Natural killer cell treated with Interleukin-12 subunit alpha and Interleukin-12 subunit beta and Interleukin-15 and Interleukin-18, amount 100 ng/mL, for 72 hours (primary cell): Measurements from ENCODE around the gene NDRG2. TPM values are rescaled to one million over a fixed set of nuclear protein-coding genes. Genes with fewer than 3 reads are reported as not detected.
A peak's percentile ranks its signal among the peaks of the same experiment; 100 is the strongest.
"Not testable (repeated sequence)": the region's sequence is repeated elsewhere in the genome, so short reads cannot be mapped to it uniquely, and the experiment has no call there.

Experiments used
- ATAC-seq, 2 donors: fragments of 150-1000 bp; cut with Tn5 transposase in 1 of 2; sonication (Bioruptor Pico), chemical (Tn5 transposase) in 1 of 2; 2 replicates each; pipeline ENCODE4 v1.10.0; 2021
- DNase-seq: peaks from one replicate; pipeline ENCODE4 v3.0.0; 2022; ENCODE audit warnings: low spot score
- H3K27ac Mint-ChIP-seq, 2 donors: 1 replicate in 1 of 2; 2 replicates in 1 of 2; pipeline ENCODE4 v1.8.0; 2022; ENCODE audit warnings: mixed read lengths in 2 of 2, mild to moderate bottlenecking in 1 of 2, moderate library complexity in 1 of 2
- H3K27me3 Mint-ChIP-seq, 2 donors: 1 replicate in 1 of 2; 2 replicates in 1 of 2; pipeline ENCODE4 v1.8.0; 2022; ENCODE audit warnings: mixed read lengths in 2 of 2
- H3K36me3 Mint-ChIP-seq: one replicate; pipeline ENCODE4 v1.8.0; 2022; ENCODE audit warnings: mixed read lengths
- H3K4me1 Mint-ChIP-seq, 2 donors: 1 replicate in 1 of 2; 2 replicates in 1 of 2; pipeline ENCODE4 v1.8.0; 2022; ENCODE audit warnings: low read depth in 2 of 2, mixed read lengths in 2 of 2, mild to moderate bottlenecking in 1 of 2
- H3K4me3 Mint-ChIP-seq: one replicate; pipeline ENCODE4 v1.8.0; 2022; ENCODE audit warnings: mixed read lengths
- H3K9me3 Mint-ChIP-seq: 2 replicates; pipeline ENCODE4 v1.8.0; 2022; ENCODE audit warnings: mixed read lengths
- total RNA-seq, 2 donors: library from RNA; stranded (reverse); gene quantifications; one replicate each; pipeline ENCODE4 v1.2.3, GENCODE V29; 2022

NDRG2 gene
- total RNA-seq, 2 donors from 2014 or later, result 1.9 to 3.1 TPM

- H3K4me3 Mint-ChIP-seq, result no peak overlapping the region
- no peak overlapping the region for H3K27ac Mint-ChIP-seq
- H3K9me3 Mint-ChIP-seq, result no peaks in the 10 kb centered on the region
These were observed 26.7 kb downstream of the NDRG2 start for GRCh38 chr14:20998139-20998538.

GRCh38 chr14:20997564-20997963, 27.3 kb downstream of the NDRG2 start:
- ATAC-seq, result no peak
- Mint-ChIP-seq H3K36me3 (peaks cover 45% of the 10 kb centered on the region), H3K4me3 (no peak overlapping the region), H3K9me3 (no peaks in the 10 kb centered on the region), H3K27me3 (no peaks in the 10 kb centered on the region), H3K4me1 (peaks cover 5 to 11% of the 10 kb centered on the region in 2 donors), H3K27ac (no peak overlapping the region)
- DNase-seq, result no peak

More at GRCh38 chr14:20998139-20998538, 26.7 kb downstream of the NDRG2 start:
- peaks cover 5 to 11% of the 10 kb centered on the region in 2 donors for H3K4me1 Mint-ChIP-seq
- H3K36me3 Mint-ChIP-seq, result peaks cover 41% of the 10 kb centered on the region
- H3K27me3 Mint-ChIP-seq, result no peaks in the 10 kb centered on the region
- no peak for ATAC-seq
- no peak for DNase-seq

GRCh38 chr14:20997115-20997514, 27.7 kb downstream of the NDRG2 start:
- H3K27me3 Mint-ChIP-seq, result no peaks in the 10 kb centered on the region
- H3K4me1 Mint-ChIP-seq, result peaks cover 5 to 11% of the 10 kb centered on the region in 2 donors
- H3K36me3 Mint-ChIP-seq, result peaks cover 46% of the 10 kb centered on the region
- ATAC-seq (no peak), DNase-seq (no peak)
- no peaks in the 10 kb centered on the region for H3K9me3 Mint-ChIP-seq
- H3K4me3 Mint-ChIP-seq, result no peak overlapping the region
- no peak overlapping the region for H3K27ac Mint-ChIP-seq

DNA sequence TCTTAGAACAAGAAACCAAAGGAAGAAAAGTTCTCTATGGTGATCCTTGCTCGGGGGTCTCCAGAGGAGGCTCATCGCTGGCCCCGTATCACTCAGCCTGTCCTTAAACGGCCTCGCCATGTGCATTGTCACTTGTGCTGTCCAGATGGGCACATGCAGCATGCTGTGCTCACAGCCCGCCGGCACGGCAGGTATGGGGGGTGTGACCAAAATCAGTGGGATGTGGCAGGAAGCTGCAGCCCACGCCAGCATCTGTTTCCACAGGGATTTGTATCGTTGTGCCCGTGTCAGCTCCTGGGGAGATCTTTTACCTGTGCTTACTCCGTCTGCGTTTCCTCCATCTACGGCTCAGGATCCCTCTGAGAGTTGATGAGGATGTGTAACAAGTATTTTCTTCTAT, 28.3 kb downstream of the NDRG2 start:
- ATAC-seq, result no peak
- no peaks in the 10 kb centered on the region for H3K27me3 Mint-ChIP-seq
- H3K4me3 Mint-ChIP-seq, result no peak overlapping the region
- no peaks in the 10 kb centered on the region for H3K9me3 Mint-ChIP-seq
- DNase-seq, result no peak
- H3K4me1 Mint-ChIP-seq, result peaks cover 9 to 16% of the 10 kb centered on the region in 2 donors
- no peak overlapping the region for H3K27ac Mint-ChIP-seq
- H3K36me3 Mint-ChIP-seq, result peaks cover 51% of the 10 kb centered on the region

GRCh38 chr14:20989787-20990600, 34.9 kb downstream of the NDRG2 start, which contains the start of gene METTL17:
METTL17 (plus strand) TSS chr14:20989980; CDS start chr14:20990003, 23 bp downstream.
- peaks cover 0 to 2% of the 10 kb centered on the region in 2 donors for H3K27me3 Mint-ChIP-seq
- no peaks in the 10 kb centered on the region for H3K9me3 Mint-ChIP-seq
- H3K4me1 Mint-ChIP-seq, result peaks cover 16 to 20% of the 10 kb centered on the region in 2 donors
- peak; percentile 97 to 98 for ATAC-seq
- peaks cover 26% of the 10 kb centered on the region for H3K36me3 Mint-ChIP-seq
- peak within 1 kb of the TSS; percentile 85 to 91 for H3K27ac Mint-ChIP-seq
- H3K4me3 Mint-ChIP-seq, result peak within 1 kb of the TSS; percentile 92
- peak; percentile 93 for DNase-seq

GRCh38 chr14:20989471-20989786, 35.4 kb downstream of the NDRG2 start:
- no peaks in the 10 kb centered on the region for H3K9me3 Mint-ChIP-seq
- DNase-seq (no peak), ATAC-seq (no peak)
- peak overlapping the region; percentile 85 to 91 for H3K27ac Mint-ChIP-seq
- H3K27me3 Mint-ChIP-seq, result peaks cover 0 to 2% of the 10 kb centered on the region in 2 donors
- peaks cover 12 to 15% of the 10 kb centered on the region in 2 donors for H3K4me1 Mint-ChIP-seq
- H3K36me3 Mint-ChIP-seq, result peaks cover 20% of the 10 kb centered on the region
- peak overlapping the region; percentile 92 for H3K4me3 Mint-ChIP-seq

- H3K36me3 Mint-ChIP-seq, result peaks cover 15% of the 10 kb centered on the region
- H3K4me3 Mint-ChIP-seq, result peak overlapping the region; percentile 42
- H3K27me3 Mint-ChIP-seq, result peaks cover 4% of the 10 kb centered on the region in 2 donors
- peaks cover 12 to 13% of the 10 kb centered on the region in 2 donors for H3K4me1 Mint-ChIP-seq
- H3K9me3 Mint-ChIP-seq, result no peaks in the 10 kb centered on the region
- H3K27ac Mint-ChIP-seq, result peak overlapping the region; percentile 74 to 85
- ATAC-seq, result no peak
- DNase-seq, result no peak
These were observed 36.0 kb downstream of the NDRG2 start for GRCh38 chr14:20988717-20989470.

GRCh38 chr14:20986811-20987210, 38.0 kb downstream of the NDRG2 start:
- Mint-ChIP-seq H3K4me1 (peaks cover 7 to 9% of the 10 kb centered on the region in 2 donors), H3K27me3 (peaks cover 13 to 21% of the 10 kb centered on the region in 2 donors), H3K9me3 (no peaks in the 10 kb centered on the region), H3K4me3 (no peak overlapping the region), H3K27ac (no peak overlapping the region), H3K36me3 (peaks cover 1% of the 10 kb centered on the region)
- no peak for DNase-seq
- no peak for ATAC-seq

DNA sequence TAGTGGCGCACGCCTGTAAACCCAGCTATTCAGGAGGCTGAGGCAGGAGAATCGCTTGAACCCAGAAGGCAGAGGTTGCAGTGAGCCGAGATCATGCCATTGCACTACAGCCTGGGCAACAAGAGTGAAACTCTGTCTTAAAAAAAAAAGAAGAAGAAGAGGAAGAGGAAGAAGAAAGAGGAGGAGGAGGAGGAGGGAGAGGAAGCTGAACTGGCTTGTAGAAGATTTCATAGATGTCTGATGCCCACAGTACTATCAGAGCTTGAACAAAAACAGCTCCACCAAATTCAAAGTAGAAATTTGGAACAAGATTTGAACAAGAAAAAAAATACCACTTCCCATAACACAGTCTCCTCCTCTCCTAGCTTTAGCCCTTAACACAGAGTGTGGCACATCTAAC, 39.2 kb downstream of the NDRG2 start:
- not testable (repeated sequence) for H3K9me3 Mint-ChIP-seq, H3K36me3 Mint-ChIP-seq, H3K4me1 Mint-ChIP-seq, ATAC-seq, H3K4me3 Mint-ChIP-seq, DNase-seq, H3K27ac Mint-ChIP-seq
- peaks cover 13 to 21% of the 10 kb centered on the region in 2 donors for H3K27me3 Mint-ChIP-seq

GRCh38 chr14:20982646-20983369, 42.1 kb downstream of the NDRG2 start:
- H3K27me3 Mint-ChIP-seq, result peaks cover 16 to 35% of the 10 kb centered on the region in 2 donors
- ATAC-seq, result no peak
- no peaks in the 10 kb centered on the region for H3K36me3 Mint-ChIP-seq
- no peak for DNase-seq
- H3K4me3 Mint-ChIP-seq, result no peak overlapping the region
- H3K4me1 Mint-ChIP-seq, result no peaks in the 10 kb centered on the region
- no peak overlapping the region for H3K27ac Mint-ChIP-seq
- H3K9me3 Mint-ChIP-seq, result no peaks in the 10 kb centered on the region

- no peaks in the 10 kb centered on the region for H3K9me3 Mint-ChIP-seq
- H3K27ac Mint-ChIP-seq, result no peak overlapping the region
- H3K36me3 Mint-ChIP-seq, result no peaks in the 10 kb centered on the region
- ATAC-seq (no peak), DNase-seq (no peak)
- no peaks in the 10 kb centered on the region for H3K4me1 Mint-ChIP-seq
- peaks cover 16 to 35% of the 10 kb centered on the region in 2 donors for H3K27me3 Mint-ChIP-seq
- no peak overlapping the region for H3K4me3 Mint-ChIP-seq
These were observed 44.0 kb downstream of the NDRG2 start for GRCh38 chr14:20980906-20981305.

- Mint-ChIP-seq H3K36me3 (no peaks in the 10 kb centered on the region), H3K4me3 (no peak overlapping the region), H3K27me3 (peaks cover 11 to 32% of the 10 kb centered on the region in 2 donors), H3K9me3 (no peaks in the 10 kb centered on the region), H3K27ac (no peak overlapping the region), H3K4me1 (no peaks in the 10 kb centered on the region)
- ATAC-seq (no peak), DNase-seq (no peak)
These were observed 46.2 kb downstream of the NDRG2 start for GRCh38 chr14:20978687-20979086.

- DNase-seq (no peak), ATAC-seq (no peak)
- Mint-ChIP-seq H3K4me3 (no peak overlapping the region), H3K36me3 (no peaks in the 10 kb centered on the region), H3K9me3 (no peaks in the 10 kb centered on the region), H3K4me1 (peaks cover 4 to 5% of the 10 kb centered on the region in 2 donors), H3K27me3 (peaks cover 15 to 37% of the 10 kb centered on the region in 2 donors), H3K27ac (no peak overlapping the region)
These were observed 48.6 kb downstream of the NDRG2 start for GRCh38 chr14:20976291-20976690.
